ENCODE results near the gene SUFU. TPM values are rescaled to one million over a fixed set of nuclear protein-coding genes. Genes with fewer than 3 reads are reported as not detected.

The SUFU gene
- total RNA-seq, 1 experiment from 2014 or later: 2.7 TPM

- POLR2A ChIA-PET (ENCODE audit: unreplicated experiment): no interaction called here
- ATAC-seq: no peak
- CTCF ChIA-PET: no interaction called here
Measured at GRCh38 chr10:102479651-102480050, 24.1 kb upstream of the SUFU start.

GRCh38 chr10:102480396-102480795 is 23.4 kb upstream of the SUFU start:
- ChIA-PET POLR2A (ENCODE audit: unreplicated experiment) (no interaction called here), CTCF (no interaction called here)
- Histone ChIP-seq H3K36me3 (ENCODE audit: low read depth, low read length) (peaks cover 3% of the 10 kb centered on the region; the same call in 1 of the 2 replicates), H3K27ac (ENCODE audit: low read length) (no peak overlapping the region), H3K9me3 (ENCODE audit: low read length) (no peaks in the 10 kb centered on the region), H2AFZ (ENCODE audit: low read length) (no peak overlapping the region), H3K27me3 (ENCODE audit: low read length) (no peaks in the 10 kb centered on the region), H3K79me2 (ENCODE audit: low read length) (no peaks in the 10 kb centered on the region), H3K4me3 (ENCODE audit: low read length) (no peak overlapping the region), H3K4me2 (ENCODE audit: low read length) (no peak overlapping the region), H3K9me2 (replicated peaks; ENCODE audit: low read length) (no peaks in the 10 kb centered on the region), H4K20me1 (ENCODE audit: low read length) (no peaks in the 10 kb centered on the region), H3K9ac (ENCODE audit: low read length) (no peak overlapping the region), H3F3A (ENCODE audit: low read length, unreplicated experiment) (no peaks in the 10 kb centered on the region), H3K4me1 (ENCODE audit: insufficient read depth, low read length) (no peaks in the 10 kb centered on the region)
- intact Hi-C loops (cut with micrococcal nuclease): no loop called here
- BruUV-seq (replicated peaks): no TSS peak
- TF ChIP-seq EZH2 (IDR thresholded peaks at IDR 0.05; ENCODE audit: low read length, unreplicated experiment) (no peak), CTCF (conservative IDR thresholded peaks at IDR 0.05; ENCODE audit: low read depth, low read length) (no peak), EZH2phosphoT487 (IDR thresholded peaks at IDR 0.05; ENCODE audit: borderline replicate concordance, low read length) (no peak)
- DNase-seq: no peak
- ATAC-seq: no peak

More at GRCh38 chr10:102479651-102480050, 24.1 kb upstream of the SUFU start:
- no peak overlapping the region for H3K4me3 ChIP-seq (ENCODE audit: low read length)
- no peak overlapping the region for H3K4me2 ChIP-seq (ENCODE audit: low read length)
- no peak overlapping the region for H2AFZ ChIP-seq (ENCODE audit: low read length)
- no peaks in the 10 kb centered on the region for H3K79me2 ChIP-seq (ENCODE audit: low read length)
- no peak overlapping the region for H3K27ac ChIP-seq (ENCODE audit: low read length)
- no peaks in the 10 kb centered on the region for H3K9me2 ChIP-seq (replicated peaks; ENCODE audit: low read length)
- intact Hi-C loops (cut with micrococcal nuclease): loop anchor here (2.0 kb wide), 1 partner anchor 85 kb away; the partner anchor contains the start of gene NFKB2
- TF ChIP-seq EZH2 (IDR thresholded peaks at IDR 0.05; ENCODE audit: low read length, unreplicated experiment) (no peak), CTCF (conservative IDR thresholded peaks at IDR 0.05; ENCODE audit: low read depth, low read length) (no peak), EZH2phosphoT487 (IDR thresholded peaks at IDR 0.05; ENCODE audit: borderline replicate concordance, low read length) (no peak)
- H3K27me3 ChIP-seq (ENCODE audit: low read length): no peaks in the 10 kb centered on the region
- H3K36me3 ChIP-seq (ENCODE audit: low read depth, low read length): no peaks in the 10 kb centered on the region; the same call in 1 of the 2 replicates
- BruUV-seq (replicated peaks): no TSS peak
- no peak overlapping the region for H3K9ac ChIP-seq (ENCODE audit: low read length)
- H4K20me1 ChIP-seq (ENCODE audit: low read length): no peaks in the 10 kb centered on the region
- no peaks in the 10 kb centered on the region for H3K4me1 ChIP-seq (ENCODE audit: insufficient read depth, low read length)
- DNase-seq: no peak
- no peaks in the 10 kb centered on the region for H3K9me3 ChIP-seq (ENCODE audit: low read length)
- no peaks in the 10 kb centered on the region for H3F3A ChIP-seq (ENCODE audit: low read length, unreplicated experiment)

GRCh38 chr10:102484021-102484420 is 19.8 kb upstream of the SUFU start:
- Histone ChIP-seq H4K20me1 (ENCODE audit: low read length) (no peaks in the 10 kb centered on the region), H3K4me2 (ENCODE audit: low read length) (no peak overlapping the region), H3K4me1 (ENCODE audit: insufficient read depth, low read length) (no peaks in the 10 kb centered on the region), H2AFZ (ENCODE audit: low read length) (no peak overlapping the region), H3K9ac (ENCODE audit: low read length) (no peak overlapping the region), H3K36me3 (ENCODE audit: low read depth, low read length) (peaks cover 11% of the 10 kb centered on the region; the same call in 1 of the 2 replicates), H3K79me2 (ENCODE audit: low read length) (no peaks in the 10 kb centered on the region), H3F3A (ENCODE audit: low read length, unreplicated experiment) (no peaks in the 10 kb centered on the region), H3K9me2 (replicated peaks; ENCODE audit: low read length) (no peaks in the 10 kb centered on the region), H3K27me3 (ENCODE audit: low read length) (no peaks in the 10 kb centered on the region), H3K9me3 (ENCODE audit: low read length) (no peaks in the 10 kb centered on the region), H3K4me3 (ENCODE audit: low read length) (no peak overlapping the region), H3K27ac (ENCODE audit: low read length) (no peak overlapping the region)
- ChIA-PET POLR2A (ENCODE audit: unreplicated experiment) (no interaction called here), CTCF (no interaction called here)
- BruUV-seq (replicated peaks): no TSS peak
- ATAC-seq (no peak), DNase-seq (no peak)
- intact Hi-C loops (cut with micrococcal nuclease): no loop called here
- no peak for TF ChIP-seq CTCF (conservative IDR thresholded peaks at IDR 0.05; ENCODE audit: low read depth, low read length)
- no peak for TF ChIP-seq EZH2phosphoT487 (IDR thresholded peaks at IDR 0.05; ENCODE audit: borderline replicate concordance, low read length)
- no peak for TF ChIP-seq EZH2 (IDR thresholded peaks at IDR 0.05; ENCODE audit: low read length, unreplicated experiment)
